ENCODE measurements around the gene OXNAD1. TPM values are rescaled to one million over a fixed set of nuclear protein-coding genes. Genes with fewer than 3 reads are reported as not detected.

OXNAD1 gene
- total RNA-seq, 4 donors from 2014 or later = 11.4 to 14.9 (median 13.1) TPM

GRCh38 chr3:16335333-16335732 lies 70.3 kb downstream of the OXNAD1 start:
- no peak for DNase-seq (ENCODE audit: low spot score in 2 of 2)
- TF ChIP-seq POLR2A (IDR thresholded peaks at IDR 0.05) = no peak
- TF ChIP-seq CTCF (IDR thresholded peaks at IDR 0.05) = no peak
- TF ChIP-seq EP300 (IDR thresholded peaks at IDR 0.05) = no peak
- Histone ChIP-seq H3K4me1 (peaks cover 0 to 22% (median 0%) of the 10 kb centered on the region in 4 donors), H3K27me3 (no peaks in the 10 kb centered on the region), H3K4me3 (no peak overlapping the region), H3K27ac (no peak overlapping the region), H3K36me3 (peaks cover 0 to 59% (median 0%) of the 10 kb centered on the region in 3 donors), H3K9me3 (peaks cover 0 to 33% (median 6%) of the 10 kb centered on the region in 4 donors)
- WGBS, 2 donors = 76 to 79% methylated on average over 5 of the region's 5 CpGs

GRCh38 chr3:16335772-16336645 lies 71.0 kb downstream of the OXNAD1 start:
- H3K9me3 ChIP-seq = peaks cover 0 to 27% (median 5%) of the 10 kb centered on the region in 4 donors
- peaks cover 0 to 52% (median 0%) of the 10 kb centered on the region in 3 donors for H3K36me3 ChIP-seq
- H3K27me3 ChIP-seq = no peaks in the 10 kb centered on the region
- H3K4me1 ChIP-seq = peaks cover 0 to 22% (median 0%) of the 10 kb centered on the region in 4 donors
- H3K27ac ChIP-seq = peak overlapping the region in 1 of 4 donors; percentile 26
- no peak for TF ChIP-seq EP300 (IDR thresholded peaks at IDR 0.05)
- TF ChIP-seq CTCF (IDR thresholded peaks at IDR 0.05) = no peak
- TF ChIP-seq POLR2A (IDR thresholded peaks at IDR 0.05) = no peak
- 67 to 79% methylated on average over 14 of the region's 14 CpGs for WGBS, 2 donors
- H3K4me3 ChIP-seq = no peak overlapping the region
- DNase-seq (ENCODE audit: low spot score in 2 of 2) = no peak

- 79 to 80% methylated on average over 6 of the region's 6 CpGs for whole genome bisulfite sequencing, 2 donors
- H3K27ac ChIP-seq = peak overlapping the region in 2 of 4 donors; percentile 0 to 26
- peaks cover 0 to 44% (median 0%) of the 10 kb centered on the region in 3 donors for H3K36me3 ChIP-seq
- H3K27me3 ChIP-seq = no peaks in the 10 kb centered on the region
- H3K4me3 ChIP-seq = no peak overlapping the region
- H3K4me1 ChIP-seq = peaks cover 0 to 22% (median 0%) of the 10 kb centered on the region in 4 donors
- no peak for DNase-seq (ENCODE audit: low spot score in 2 of 2)
- TF ChIP-seq EP300 (IDR thresholded peaks at IDR 0.05) = no peak
- TF ChIP-seq CTCF (IDR thresholded peaks at IDR 0.05) = no peak
- TF ChIP-seq POLR2A (IDR thresholded peaks at IDR 0.05) = no peak
- peaks cover 0 to 18% (median 1%) of the 10 kb centered on the region in 4 donors for H3K9me3 ChIP-seq
Measured at GRCh38 chr3:16336825-16337224, 71.8 kb downstream of the OXNAD1 start.

GRCh38 chr3:16337856-16338540 lies 73.0 kb downstream of the OXNAD1 start:
- Histone ChIP-seq H3K36me3 (peaks cover 0 to 44% (median 0%) of the 10 kb centered on the region in 3 donors), H3K4me1 (peaks cover 0 to 18% (median 0%) of the 10 kb centered on the region in 4 donors), H3K9me3 (peaks cover 0 to 12% (median 0%) of the 10 kb centered on the region in 4 donors), H3K4me3 (no peak overlapping the region), H3K27ac (peak overlapping the region in 1 of 4 donors; percentile 21), H3K27me3 (no peaks in the 10 kb centered on the region)
- WGBS, 2 donors = 85 to 91% methylated on average over 15 of the region's 15 CpGs
- no peak for TF ChIP-seq POLR2A (IDR thresholded peaks at IDR 0.05)
- no peak for TF ChIP-seq EP300 (IDR thresholded peaks at IDR 0.05)
- no peak for TF ChIP-seq CTCF (IDR thresholded peaks at IDR 0.05)
- no peak for DNase-seq (ENCODE audit: low spot score in 2 of 2)
